RWPE1 (cell line): ENCODE data around the gene AFTPH.

Experiments
- CTCF ChIA-PET: fragments of 350-600 bp; sonication (Branson Sonifier 250); formaldehyde crosslinking; extraction: SDS; loops from one replicate; lab custom pipeline; 2021; lab: Yijun Ruan, JAX
- POLR2A ChIA-PET: fragments of 400-600 bp; formaldehyde crosslinking; extraction: SDS; loops from one replicate; lab custom pipeline; 2020; ENCODE audit warnings: antibody characterized with exemption; ENCODE audit not compliant: low non-redundant PET; lab: Yijun Ruan, JAX
- DNase-seq: peaks from one replicate; pipeline ENCODE4 v3.0.0; 2012; ENCODE audit warnings: low spot score
- H3K27ac ChIP-seq: fragments of 450-650 bp; 2 replicates; pipeline ENCODE4 v1.5.1; 2017
- TF ChIP-seq, protein P1 (sequence below): fragments of 450-650 bp; conservative IDR thresholded peaks from 2 replicates; pipeline ENCODE4 v1.5.1; 2017; ENCODE audit warnings: low read depth, mild to moderate bottlenecking

AFTPH gene

DNA sequence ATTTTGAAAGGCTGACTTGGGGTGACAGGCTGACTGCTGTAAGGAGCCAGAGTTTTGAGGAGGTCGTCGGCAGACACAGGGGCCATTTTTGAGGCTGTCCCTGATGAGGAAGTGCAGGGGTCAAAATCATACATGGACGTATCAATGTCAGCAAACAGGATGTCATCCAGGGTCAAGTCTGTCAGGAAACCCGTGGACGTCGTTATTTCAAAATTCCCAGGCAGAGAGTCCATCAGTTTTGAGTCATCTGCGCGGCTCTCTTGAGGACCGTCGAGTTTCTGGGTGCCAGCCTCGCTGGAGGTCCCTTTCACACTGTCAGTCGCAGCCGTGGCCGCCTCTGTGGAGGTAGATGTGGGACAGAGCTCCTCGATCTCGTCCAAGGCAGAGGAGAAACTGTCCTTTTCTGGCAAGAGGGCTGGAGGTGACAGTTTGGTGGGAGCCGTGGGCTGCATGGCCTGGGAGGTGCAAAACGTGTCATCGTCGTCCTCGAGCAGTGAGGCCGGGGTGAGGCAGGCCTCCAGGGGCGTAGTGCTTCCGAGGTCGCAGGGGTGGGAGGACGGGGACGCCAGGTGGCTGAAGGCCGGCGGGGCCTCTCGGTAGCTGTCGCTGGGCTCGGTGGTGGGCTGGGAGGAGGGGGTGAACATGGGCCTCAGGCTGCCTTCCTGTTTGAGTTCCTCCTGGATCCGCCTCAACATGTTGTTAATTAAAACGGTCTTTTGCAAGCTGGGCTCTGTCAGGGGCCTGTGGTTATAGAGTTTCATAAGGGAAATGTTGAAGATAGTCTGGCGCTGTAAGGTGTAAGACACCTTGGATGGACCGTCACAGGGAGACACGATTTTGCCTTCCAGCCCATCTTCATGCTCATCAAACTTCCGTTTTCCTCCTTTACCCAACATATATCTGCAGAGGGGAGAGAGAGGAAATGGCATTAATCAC is 112.1 kb downstream of the AFTPH start:
- TF ChIP-seq, protein P1, sequence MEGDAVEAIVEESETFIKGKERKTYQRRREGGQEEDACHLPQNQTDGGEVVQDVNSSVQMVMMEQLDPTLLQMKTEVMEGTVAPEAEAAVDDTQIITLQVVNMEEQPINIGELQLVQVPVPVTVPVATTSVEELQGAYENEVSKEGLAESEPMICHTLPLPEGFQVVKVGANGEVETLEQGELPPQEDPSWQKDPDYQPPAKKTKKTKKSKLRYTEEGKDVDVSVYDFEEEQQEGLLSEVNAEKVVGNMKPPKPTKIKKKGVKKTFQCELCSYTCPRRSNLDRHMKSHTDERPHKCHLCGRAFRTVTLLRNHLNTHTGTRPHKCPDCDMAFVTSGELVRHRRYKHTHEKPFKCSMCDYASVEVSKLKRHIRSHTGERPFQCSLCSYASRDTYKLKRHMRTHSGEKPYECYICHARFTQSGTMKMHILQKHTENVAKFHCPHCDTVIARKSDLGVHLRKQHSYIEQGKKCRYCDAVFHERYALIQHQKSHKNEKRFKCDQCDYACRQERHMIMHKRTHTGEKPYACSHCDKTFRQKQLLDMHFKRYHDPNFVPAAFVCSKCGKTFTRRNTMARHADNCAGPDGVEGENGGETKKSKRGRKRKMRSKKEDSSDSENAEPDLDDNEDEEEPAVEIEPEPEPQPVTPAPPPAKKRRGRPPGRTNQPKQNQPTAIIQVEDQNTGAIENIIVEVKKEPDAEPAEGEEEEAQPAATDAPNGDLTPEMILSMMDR, result no peak
- CTCF ChIA-PET, result interaction anchor here (1.2 kb wide), 1 partner anchor 49 kb away, joined by 3 read pairs; no protein-coding TSS in a partner anchor
- POLR2A ChIA-PET, result no interaction called here
- no peak for DNase-seq
- H3K27ac ChIP-seq, result peak overlapping the region; percentile 16; the same call in 1 of the 2 replicates

DNA sequence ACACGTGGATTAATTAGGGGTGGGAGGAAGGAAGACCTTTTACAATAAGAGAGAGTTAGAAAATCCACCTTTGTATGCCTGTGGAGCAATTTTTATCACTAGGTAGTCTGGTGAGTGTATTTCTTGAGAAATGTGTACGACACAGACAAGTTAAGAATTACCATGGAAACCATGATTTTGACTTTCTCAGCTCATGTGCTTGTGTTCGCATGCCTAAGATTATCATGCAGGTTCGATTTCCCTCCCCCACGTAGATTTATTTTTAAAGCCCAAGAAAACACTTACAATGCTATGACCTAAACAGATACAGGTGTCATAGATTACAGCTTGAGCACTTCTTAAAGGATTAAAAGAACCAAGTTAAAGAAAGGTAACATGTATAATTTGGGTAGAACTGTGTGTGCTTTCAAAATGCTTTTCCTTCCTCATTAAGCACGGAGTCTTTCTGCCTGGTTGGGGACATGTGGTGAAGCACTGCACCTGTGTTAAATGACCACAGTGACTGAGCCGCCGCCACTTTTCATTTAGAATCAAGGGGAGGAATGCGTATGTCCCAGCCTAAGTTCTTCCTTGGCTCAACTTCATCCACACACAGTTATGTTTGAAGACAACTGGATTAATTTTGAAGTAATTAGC is 113.0 kb downstream of the AFTPH start:
- POLR2A ChIA-PET, result no interaction called here
- TF ChIP-seq, protein P1, result no peak
- DNase-seq, result no peak
- no peak overlapping the region for H3K27ac ChIP-seq
- CTCF ChIA-PET, result interaction anchor here (1.2 kb wide), 1 partner anchor 50 kb away, joined by 3 read pairs; no protein-coding TSS in a partner anchor

DNA sequence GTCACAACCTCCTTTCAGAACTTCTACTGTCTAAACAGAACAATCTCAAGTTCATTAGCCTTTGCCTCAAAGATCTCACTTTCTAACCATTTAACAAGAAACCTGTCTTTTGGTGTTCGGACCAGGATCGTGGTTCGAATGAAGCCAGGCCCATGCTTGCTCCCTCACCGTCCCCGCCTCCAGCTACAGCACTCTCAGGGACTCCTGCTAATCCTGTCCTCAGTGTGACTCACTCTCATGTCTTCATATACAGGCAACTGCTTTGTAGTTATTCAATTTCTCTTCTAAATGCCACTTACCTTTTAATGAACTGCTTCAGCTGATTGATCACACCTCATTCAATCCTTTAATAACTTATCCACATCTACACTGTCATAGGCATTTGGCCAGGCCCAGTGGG is 113.8 kb downstream of the AFTPH start:
- ChIA-PET CTCF (interaction anchor here (0.6 kb wide), 1 partner anchor 235 kb away, joined by 3 read pairs; no protein-coding TSS in a partner anchor), POLR2A (no interaction called here)
- H3K27ac ChIP-seq, result peak overlapping the region; percentile 63
- TF ChIP-seq, protein P1, result no peak
- no peak for DNase-seq

DNA sequence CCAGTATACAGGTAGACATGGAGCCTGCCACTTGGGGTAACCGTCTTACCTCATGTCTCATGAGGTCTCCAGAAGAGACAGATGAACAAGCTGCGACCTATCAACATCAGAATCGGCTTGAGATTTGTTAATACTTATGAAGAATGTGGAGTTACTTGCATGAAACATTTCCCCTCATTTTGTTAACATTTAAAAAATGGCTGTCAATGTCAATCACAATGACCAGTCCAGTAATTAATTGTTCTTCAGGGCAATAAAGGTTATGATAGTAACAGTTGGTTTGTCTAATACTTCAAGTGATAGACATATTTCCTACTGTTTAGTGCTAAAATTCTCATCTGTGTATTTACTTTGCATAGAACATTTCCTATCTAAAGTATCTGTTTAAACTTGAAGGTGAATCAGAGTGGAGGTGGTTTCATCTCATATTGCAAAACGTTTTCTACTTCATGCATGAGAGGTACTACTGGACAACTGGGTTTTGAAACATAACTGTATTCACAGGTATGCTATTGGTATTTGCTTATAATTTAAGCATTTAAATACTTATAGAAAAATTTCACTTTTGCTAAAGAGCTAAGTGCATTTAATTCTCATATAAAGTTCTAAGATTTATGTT is 114.5 kb downstream of the AFTPH start:
- POLR2A ChIA-PET, result no interaction called here
- TF ChIP-seq, protein P1, result no peak
- CTCF ChIA-PET, result interaction anchor here (0.6 kb wide), 1 partner anchor 235 kb away, joined by 3 read pairs; no protein-coding TSS in a partner anchor
- no peak for DNase-seq
- no peak overlapping the region for H3K27ac ChIP-seq

DNA sequence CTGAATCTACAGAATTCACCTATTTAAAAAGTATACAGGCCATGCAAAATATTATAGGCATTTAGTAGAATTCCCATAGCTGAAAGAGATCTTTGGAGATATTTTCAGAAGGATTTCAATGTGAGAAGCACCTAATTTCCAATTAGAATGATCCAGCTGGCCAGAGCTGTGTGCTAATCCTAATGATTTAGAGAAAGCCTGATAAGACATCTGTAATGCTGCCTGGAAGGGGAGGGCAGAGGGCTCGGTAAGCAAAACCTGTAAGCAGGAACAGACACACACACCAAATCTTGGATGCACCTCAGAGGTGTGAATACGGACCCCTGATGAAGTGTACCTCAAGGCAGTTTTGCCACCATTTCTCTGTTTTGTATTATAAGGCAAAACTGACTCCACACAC is 115.6 kb downstream of the AFTPH start:
- CTCF ChIA-PET, result interaction anchor here (0.7 kb wide), 1 partner anchor 13 kb away, joined by 3 read pairs; no protein-coding TSS in a partner anchor
- TF ChIP-seq, protein P1, result no peak
- no peak overlapping the region; the same call in 1 of the 2 replicates for H3K27ac ChIP-seq
- no peak for DNase-seq
- POLR2A ChIA-PET, result no interaction called here
